Right renal pelvis (tissue), 4 donors: ENCODE results near the gene VEGFB. TPM values are rescaled to one million over a fixed set of nuclear protein-coding genes. Genes with fewer than 3 reads are reported as not detected.
A peak's percentile ranks its signal among the peaks of the same experiment; 100 is the strongest.

Experiments used
- DNase-seq, 4 donors: peaks; one replicate each; pipeline ENCODE4 v3.0.0-alpha.2; 2013; ENCODE audit warnings: low read depth in 4 of 4, low spot score in 3 of 4, missing footprints in 1 of 4
- polyA plus RNA-seq, 4 donors: library from polyadenylated mRNA; unstranded; fragments of 120-200 nt; gene quantifications; one replicate each; pipeline ENCODE4 v1.2.1, GENCODE V29; 2013; ENCODE audit not compliant: insufficient read length in 4 of 4

The VEGFB gene
- 10 to 100 TPM; 80.7 to 98.7 (median 93.8) TPM for polyA plus RNA-seq

- no peak for DNase-seq
Measured at GRCh38 chr11:64233913-64234586, at the start of gene VEGFB. Gene VEGFB (plus strand): TSS chr11:64234584. CDS start chr11:64234834, 250 bp downstream.

- peak in 1 of 4 donors; percentile 61 for DNase-seq
Measured at GRCh38 chr11:64185175-64185692, 49.1 kb upstream of the VEGFB start.

- peak; percentile 100 for DNase-seq
Measured at GRCh38 chr11:64185693-64186491, 48.5 kb upstream of the VEGFB start, which contains the start of gene STIP1. Gene STIP1 (plus strand): TSS chr11:64186171. CDS start chr11:64186262, 91 bp downstream.

- DNase-seq, result no peak
Measured at GRCh38 chr11:64186492-64187165, 47.8 kb upstream of the VEGFB start.

GRCh38 chr11:64192434-64192833 is 42.0 kb upstream of the VEGFB start:
- DNase-seq, result no peak

- DNase-seq, result no peak
Measured at GRCh38 chr11:64196626-64197025, 37.8 kb upstream of the VEGFB start.

GRCh38 chr11:64198511-64198910 is 35.9 kb upstream of the VEGFB start:
- DNase-seq, result no peak

GRCh38 chr11:64201543-64201942 is 32.8 kb upstream of the VEGFB start:
- no peak for DNase-seq

- no peak for DNase-seq
Measured at GRCh38 chr11:64202992-64203391, 31.4 kb upstream of the VEGFB start.

GRCh38 chr11:64203421-64204079 is 30.8 kb upstream of the VEGFB start:
- no peak for DNase-seq

- no peak for DNase-seq
Measured at GRCh38 chr11:64204080-64204440, 30.3 kb upstream of the VEGFB start.

GRCh38 chr11:64204464-64204989 is 29.9 kb upstream of the VEGFB start:
- peak; percentile 72 to 82 (median 78) for DNase-seq

- no peak for DNase-seq
Measured at GRCh38 chr11:64206457-64207255, 27.7 kb upstream of the VEGFB start, which contains the start of gene FERMT3. Gene FERMT3 (plus strand): TSS chr11:64206721. CDS start chr11:64207365, 644 bp downstream.

GRCh38 chr11:64207256-64208085 is 26.9 kb upstream of the VEGFB start:
- no peak for DNase-seq

GRCh38 chr11:64208086-64208795 is 26.1 kb upstream of the VEGFB start:
- no peak for DNase-seq

- DNase-seq, result no peak
Measured at GRCh38 chr11:64208796-64209562, 25.4 kb upstream of the VEGFB start.

GRCh38 chr11:64209563-64209843 is 24.9 kb upstream of the VEGFB start:
- no peak for DNase-seq
